Measurements from ENCODE around the gene DGKE. TPM values are rescaled to one million over a fixed set of nuclear protein-coding genes. Genes with fewer than 3 reads are reported as not detected.

Gene DGKE
- total RNA-seq, 1 experiment from 2014 or later, result 10.0 TPM

DNA sequence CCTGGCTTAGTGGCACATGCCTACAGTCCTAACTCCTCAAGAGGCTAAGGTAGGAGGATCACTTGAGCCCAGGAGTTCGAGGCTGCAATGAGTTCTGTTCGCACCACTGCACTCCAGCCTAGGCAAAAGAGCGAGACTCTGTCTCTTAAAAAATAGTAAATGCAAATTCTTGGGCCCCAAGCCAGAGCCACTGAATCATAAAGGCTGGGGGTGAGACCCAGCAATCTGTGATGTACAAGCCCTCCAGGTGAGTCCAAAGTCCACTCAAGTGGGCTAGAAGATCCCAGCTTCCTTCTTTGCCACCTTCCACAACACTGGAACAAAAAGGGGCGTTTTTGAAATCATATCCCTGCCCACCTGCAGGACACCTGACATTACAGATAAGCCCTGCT is 63.0 kb downstream of the DGKE start:
- no peak for TF ChIP-seq EZH2 (IDR thresholded peaks at IDR 0.05; ENCODE audit: borderline replicate concordance, low read depth, low read length, poor library complexity, severe bottlenecking)
- TF ChIP-seq, protein P1, sequence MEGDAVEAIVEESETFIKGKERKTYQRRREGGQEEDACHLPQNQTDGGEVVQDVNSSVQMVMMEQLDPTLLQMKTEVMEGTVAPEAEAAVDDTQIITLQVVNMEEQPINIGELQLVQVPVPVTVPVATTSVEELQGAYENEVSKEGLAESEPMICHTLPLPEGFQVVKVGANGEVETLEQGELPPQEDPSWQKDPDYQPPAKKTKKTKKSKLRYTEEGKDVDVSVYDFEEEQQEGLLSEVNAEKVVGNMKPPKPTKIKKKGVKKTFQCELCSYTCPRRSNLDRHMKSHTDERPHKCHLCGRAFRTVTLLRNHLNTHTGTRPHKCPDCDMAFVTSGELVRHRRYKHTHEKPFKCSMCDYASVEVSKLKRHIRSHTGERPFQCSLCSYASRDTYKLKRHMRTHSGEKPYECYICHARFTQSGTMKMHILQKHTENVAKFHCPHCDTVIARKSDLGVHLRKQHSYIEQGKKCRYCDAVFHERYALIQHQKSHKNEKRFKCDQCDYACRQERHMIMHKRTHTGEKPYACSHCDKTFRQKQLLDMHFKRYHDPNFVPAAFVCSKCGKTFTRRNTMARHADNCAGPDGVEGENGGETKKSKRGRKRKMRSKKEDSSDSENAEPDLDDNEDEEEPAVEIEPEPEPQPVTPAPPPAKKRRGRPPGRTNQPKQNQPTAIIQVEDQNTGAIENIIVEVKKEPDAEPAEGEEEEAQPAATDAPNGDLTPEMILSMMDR (conservative IDR thresholded peaks at IDR 0.05; ENCODE audit: low read depth, low read length), result no peak
- ChIA-PET CTCF (interaction anchor here (0.7 kb wide), 1 partner anchor 1409 kb away, joined by 3 read pairs; no protein-coding TSS in a partner anchor), POLR2A (ENCODE audit: low non-redundant PET) (no interaction called here)
- no TSS peak for BruUV-seq (replicated peaks)
- Histone ChIP-seq H3K4me3 (ENCODE audit: low read depth, low read length, poor library complexity, severe bottlenecking) (no peak overlapping the region), H3K9me3 (ENCODE audit: low read depth, low read length, poor library complexity, severe bottlenecking) (no peaks in the 10 kb centered on the region), H3K27me3 (replicated peaks; ENCODE audit: insufficient read depth, low read depth, low read length, poor library complexity) (no peaks in the 10 kb centered on the region), H3K36me3 (ENCODE audit: insufficient read depth, low read length, poor library complexity, severe bottlenecking) (peaks cover 29% of the 10 kb centered on the region), H3K27ac (ENCODE audit: low read depth, low read length, poor library complexity, severe bottlenecking) (no peak overlapping the region), H3K4me1 (ENCODE audit: insufficient read depth, low read length, poor library complexity, severe bottlenecking) (no peaks in the 10 kb centered on the region)
- no peak for DNase-seq (ENCODE audit: low spot score)
- intact Hi-C loops (cut with micrococcal nuclease; ENCODE audit: unreplicated experiment), result no loop called here

- BruUV-seq (replicated peaks), result no TSS peak
- Histone ChIP-seq H3K27me3 (replicated peaks; ENCODE audit: insufficient read depth, low read depth, low read length, poor library complexity) (no peaks in the 10 kb centered on the region), H3K9me3 (ENCODE audit: low read depth, low read length, poor library complexity, severe bottlenecking) (no peaks in the 10 kb centered on the region), H3K27ac (ENCODE audit: low read depth, low read length, poor library complexity, severe bottlenecking) (no peak overlapping the region), H3K4me1 (ENCODE audit: insufficient read depth, low read length, poor library complexity, severe bottlenecking) (no peaks in the 10 kb centered on the region), H3K36me3 (ENCODE audit: insufficient read depth, low read length, poor library complexity, severe bottlenecking) (peaks cover 33% of the 10 kb centered on the region), H3K4me3 (ENCODE audit: low read depth, low read length, poor library complexity, severe bottlenecking) (no peak overlapping the region)
- TF ChIP-seq, protein P1 (conservative IDR thresholded peaks at IDR 0.05; ENCODE audit: low read depth, low read length), result no peak
- TF ChIP-seq EZH2 (IDR thresholded peaks at IDR 0.05; ENCODE audit: borderline replicate concordance, low read depth, low read length, poor library complexity, severe bottlenecking), result no peak
- DNase-seq (ENCODE audit: low spot score), result no peak
- intact Hi-C loops (cut with micrococcal nuclease; ENCODE audit: unreplicated experiment), result no loop called here
- ChIA-PET CTCF (no interaction called here), POLR2A (ENCODE audit: low non-redundant PET) (no interaction called here)
These were observed 63.9 kb downstream of the DGKE start for GRCh38 chr17:56897646-56898424.

DNA sequence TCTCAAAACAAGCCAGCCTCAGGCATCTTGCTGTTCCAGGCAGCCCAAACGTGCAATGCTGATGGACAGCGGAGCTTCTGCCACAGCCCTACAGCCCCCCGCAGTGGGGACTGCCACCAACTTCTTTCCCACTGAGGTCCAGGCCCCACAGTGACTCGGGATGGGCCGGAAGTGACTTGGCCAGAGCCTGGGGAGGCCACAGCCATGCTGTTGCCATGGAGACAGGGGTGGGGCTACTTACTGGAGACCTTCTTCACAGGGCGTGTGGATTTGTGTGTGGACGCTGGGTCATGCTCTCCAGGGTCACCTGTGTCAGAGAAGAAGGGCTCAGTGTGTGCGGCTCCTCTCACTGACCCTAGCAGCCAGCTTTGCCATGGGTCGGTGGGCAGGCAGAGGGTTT is 64.9 kb downstream of the DGKE start:
- H3K9me3 ChIP-seq (ENCODE audit: low read depth, low read length, poor library complexity, severe bottlenecking), result no peaks in the 10 kb centered on the region
- ChIA-PET CTCF (no interaction called here), POLR2A (ENCODE audit: low non-redundant PET) (no interaction called here)
- H3K36me3 ChIP-seq (ENCODE audit: insufficient read depth, low read length, poor library complexity, severe bottlenecking), result peaks cover 41% of the 10 kb centered on the region
- no peaks in the 10 kb centered on the region for H3K27me3 ChIP-seq (replicated peaks; ENCODE audit: insufficient read depth, low read depth, low read length, poor library complexity)
- BruUV-seq (replicated peaks), result no TSS peak
- no peak overlapping the region for H3K27ac ChIP-seq (ENCODE audit: low read depth, low read length, poor library complexity, severe bottlenecking)
- intact Hi-C loops (cut with micrococcal nuclease; ENCODE audit: unreplicated experiment), result no loop called here
- no peak for DNase-seq (ENCODE audit: low spot score)
- no peak overlapping the region for H3K4me3 ChIP-seq (ENCODE audit: low read depth, low read length, poor library complexity, severe bottlenecking)
- no peaks in the 10 kb centered on the region for H3K4me1 ChIP-seq (ENCODE audit: insufficient read depth, low read length, poor library complexity, severe bottlenecking)
- TF ChIP-seq EZH2 (IDR thresholded peaks at IDR 0.05; ENCODE audit: borderline replicate concordance, low read depth, low read length, poor library complexity, severe bottlenecking), result no peak
- TF ChIP-seq, protein P1 (conservative IDR thresholded peaks at IDR 0.05; ENCODE audit: low read depth, low read length), result no peak

All from A673 (cell line).